GM19324 (cell line): ENCODE results near the gene FOXP1.

ENCODE experiments used
- ATAC-seq: cut with Tn5 transposase; IDR thresholded peaks from one replicate; pipeline ENCODE4 v1.9.1; 2021; ENCODE audit warnings: mild to moderate bottlenecking, moderate library complexity; ENCODE audit not compliant: unreplicated experiment, low FRiP score

Gene FOXP1

GRCh38 chr3:71172951-71173350 lies 410.6 kb downstream of the FOXP1 start:
- ATAC-seq, result no peak

GRCh38 chr3:71172189-71172588 lies 411.3 kb downstream of the FOXP1 start:
- no peak for ATAC-seq

GRCh38 chr3:71171247-71171646 lies 412.3 kb downstream of the FOXP1 start:
- ATAC-seq, result no peak

- no peak for ATAC-seq
Measured at GRCh38 chr3:71168880-71169411, 414.6 kb downstream of the FOXP1 start.

DNA sequence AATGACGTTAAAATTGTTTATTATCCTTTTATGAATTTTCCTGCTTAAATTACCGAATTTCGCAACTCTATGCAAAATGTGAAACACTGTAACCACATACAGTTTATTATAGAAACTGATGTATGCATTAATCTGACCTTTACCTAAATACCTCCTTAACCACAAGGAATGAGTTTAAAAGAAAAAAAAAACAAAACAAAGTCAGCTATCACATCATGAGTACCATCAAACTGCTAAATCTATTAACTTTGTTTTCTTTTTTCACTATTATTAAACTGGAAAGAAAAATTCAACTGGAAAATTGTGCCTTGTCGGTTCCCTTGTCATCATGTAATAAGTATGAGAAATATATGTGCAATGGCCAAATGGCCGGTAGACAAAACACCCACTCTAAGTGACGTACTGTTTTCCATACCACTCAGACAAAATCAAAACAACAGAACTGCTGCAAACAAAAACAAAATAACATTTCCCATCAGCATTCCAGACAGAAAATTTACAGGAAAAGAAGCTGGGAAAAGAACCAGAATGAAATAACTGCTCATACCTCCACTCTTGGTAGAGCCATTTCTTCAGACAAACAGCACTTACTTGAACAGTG lies 415.3 kb downstream of the FOXP1 start:
- no peak for ATAC-seq

DNA sequence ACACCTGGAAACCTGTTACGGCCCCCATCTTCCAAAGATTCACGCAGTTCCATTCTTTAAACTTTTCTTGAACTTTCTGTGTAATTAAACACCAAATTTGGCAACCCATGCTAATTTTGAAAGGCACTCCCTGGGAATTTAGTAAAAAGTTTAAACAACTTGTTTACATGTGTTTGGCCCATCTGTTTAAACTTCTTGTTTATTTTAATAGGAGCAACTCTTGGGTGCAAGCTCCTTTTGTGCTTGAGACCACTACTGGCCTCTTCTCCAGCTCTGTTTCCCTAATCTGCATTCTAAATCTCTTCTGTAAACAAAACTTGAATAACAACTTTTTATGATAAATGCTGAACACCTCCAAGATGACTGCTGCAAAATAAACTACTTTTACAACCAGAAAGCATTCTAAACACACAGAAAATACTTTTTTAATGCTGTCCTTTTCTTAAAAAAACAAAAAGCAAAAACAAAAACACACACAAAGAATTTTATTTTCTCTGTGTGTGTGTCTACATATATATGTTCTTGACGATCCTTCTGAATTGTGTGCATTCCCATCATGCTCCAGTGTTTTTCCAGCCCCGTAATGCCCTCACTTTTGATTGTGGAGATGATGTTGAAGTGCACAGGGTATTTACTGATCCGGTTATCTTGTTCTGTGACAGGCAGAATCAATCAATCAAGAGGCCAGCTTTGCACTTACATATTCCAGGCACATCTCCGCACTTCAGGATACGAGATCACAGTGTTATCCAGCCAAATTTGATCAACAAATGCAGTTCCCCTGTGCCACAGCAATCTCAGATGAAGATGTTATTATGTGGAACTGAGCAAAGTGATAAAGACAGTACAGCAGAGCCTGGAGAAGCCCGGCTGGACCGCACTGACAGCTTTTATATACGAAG lies 416.9 kb downstream of the FOXP1 start:
- no peak for ATAC-seq

DNA sequence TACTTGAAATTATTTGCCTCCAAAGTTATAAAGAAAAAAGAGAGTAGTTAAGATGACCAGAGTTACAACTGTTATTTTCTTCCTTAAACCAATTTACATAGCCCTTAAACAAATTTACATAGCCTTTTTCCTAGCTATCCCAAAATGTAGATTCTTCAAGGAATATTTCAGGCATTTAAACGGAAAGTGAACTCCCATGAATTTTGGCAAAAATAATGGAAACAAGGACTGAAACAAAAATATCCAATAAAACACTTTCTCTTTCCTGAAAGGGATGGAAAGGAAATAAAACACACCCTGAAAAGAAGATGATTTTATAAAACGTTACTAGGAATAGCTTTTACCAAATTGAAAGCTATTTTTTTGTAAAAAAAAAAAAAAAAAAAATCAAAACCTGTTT lies 418.6 kb downstream of the FOXP1 start:
- no peak for ATAC-seq

- ATAC-seq, result no peak
Measured at GRCh38 chr3:71163198-71163918, 420.2 kb downstream of the FOXP1 start.

DNA sequence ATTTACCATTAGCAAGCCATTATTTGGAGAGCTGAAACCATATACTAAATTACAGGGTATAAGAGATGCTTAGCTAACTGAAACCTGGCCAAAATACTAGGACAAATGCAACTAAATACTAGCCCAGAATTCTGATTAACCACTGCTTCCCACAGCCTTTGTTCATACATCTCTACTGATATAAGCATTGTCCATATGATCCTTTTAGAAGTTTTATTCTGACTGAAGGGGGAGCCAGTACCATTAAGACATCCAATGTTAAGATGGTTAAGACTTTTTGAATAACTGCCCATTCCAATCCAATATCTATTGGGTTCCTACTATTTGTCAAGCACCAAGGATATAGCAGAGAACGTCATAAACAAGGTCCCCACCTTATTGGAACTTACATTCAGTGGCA lies 421.3 kb downstream of the FOXP1 start:
- no peak for ATAC-seq

- no peak for ATAC-seq
Measured at GRCh38 chr3:71160785-71161546, 422.6 kb downstream of the FOXP1 start.

DNA sequence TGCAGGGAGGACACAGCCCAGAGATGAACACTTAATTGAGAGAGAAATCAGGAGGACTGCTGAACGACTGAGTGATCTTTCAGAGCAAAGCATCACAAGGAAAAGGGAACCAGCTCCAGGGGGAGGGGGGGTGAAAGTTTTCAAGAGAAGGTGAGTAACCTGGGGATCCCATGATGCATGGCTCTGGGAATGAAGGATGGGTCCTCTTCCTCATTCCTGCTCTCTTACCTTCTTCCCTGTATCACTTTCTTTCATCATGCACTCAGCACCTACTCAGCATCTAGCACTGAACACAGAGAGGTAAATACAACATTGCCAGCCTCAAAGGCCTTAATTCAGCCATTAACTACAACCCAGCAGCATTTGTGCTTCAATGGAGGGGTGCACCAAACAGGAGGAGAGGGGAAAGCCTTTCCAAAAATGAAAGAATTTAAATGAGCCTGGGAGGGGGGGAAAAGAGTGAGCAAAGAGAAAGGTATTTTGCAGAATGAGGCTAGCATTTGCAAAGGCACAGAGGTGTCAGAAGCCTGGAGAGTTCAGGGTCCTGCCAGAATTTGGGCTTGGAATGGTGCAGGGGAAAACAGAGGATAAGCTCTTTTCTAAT lies 427.4 kb downstream of the FOXP1 start:
- ATAC-seq, result no peak

DNA sequence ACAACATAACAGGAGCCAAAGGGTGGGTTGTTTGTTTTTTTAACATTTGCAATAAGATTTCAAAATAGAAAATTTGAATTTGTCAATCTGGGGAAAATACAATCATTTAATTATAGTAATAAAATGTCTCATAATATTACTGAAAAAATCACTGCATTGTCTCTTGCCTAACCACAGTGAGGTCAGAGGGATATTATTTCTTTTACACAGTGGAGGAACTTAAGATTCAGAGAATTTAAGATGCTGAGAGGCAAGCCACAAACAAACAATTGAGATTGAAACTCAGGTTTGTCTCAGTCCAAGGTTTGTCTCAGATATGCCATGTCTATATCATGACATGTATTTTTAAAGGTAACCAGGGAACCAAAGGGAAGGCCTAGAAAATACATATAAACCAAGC lies 428.7 kb downstream of the FOXP1 start:
- ATAC-seq, result no peak

DNA sequence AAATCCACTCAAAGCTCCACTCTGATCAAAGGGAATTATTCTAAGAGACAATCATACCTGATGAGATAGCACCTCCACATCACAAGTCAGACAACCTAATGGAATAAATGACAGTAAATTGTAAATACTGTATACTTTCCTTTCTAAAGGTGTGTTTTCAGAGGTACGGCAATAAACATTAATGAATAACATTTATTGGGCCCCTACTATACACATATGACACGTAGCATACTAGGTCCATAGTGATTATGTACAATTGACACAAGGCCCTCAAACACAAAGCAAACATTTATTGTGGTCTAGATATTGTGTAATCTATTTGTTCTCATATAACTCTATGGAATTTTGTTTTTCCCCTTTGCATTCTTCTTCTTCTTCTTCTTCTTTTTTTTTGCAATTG lies 429.8 kb downstream of the FOXP1 start:
- ATAC-seq, result no peak

DNA sequence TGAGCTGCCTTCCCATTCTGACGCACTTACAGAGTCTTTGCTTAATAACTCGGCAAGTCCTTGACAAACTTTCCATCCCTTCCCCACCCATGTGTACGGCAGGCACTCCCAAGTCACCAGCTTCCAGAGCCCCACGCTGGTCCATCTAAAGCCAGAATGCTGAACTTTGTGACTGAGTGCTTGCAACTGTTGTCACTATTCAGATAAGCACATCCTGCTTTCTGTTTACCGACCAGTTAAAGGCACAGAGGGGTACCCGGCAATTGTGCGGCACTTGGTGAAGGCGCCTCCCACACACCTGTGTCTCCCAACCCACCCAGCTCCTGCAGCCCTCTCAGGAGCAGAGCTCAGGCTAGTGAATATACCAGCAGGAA lies 430.6 kb downstream of the FOXP1 start:
- no peak for ATAC-seq

GRCh38 chr3:71152039-71152891 lies 431.3 kb downstream of the FOXP1 start:
- no peak for ATAC-seq

- ATAC-seq, result no peak
Measured at GRCh38 chr3:71149959-71150954, 433.3 kb downstream of the FOXP1 start.

DNA sequence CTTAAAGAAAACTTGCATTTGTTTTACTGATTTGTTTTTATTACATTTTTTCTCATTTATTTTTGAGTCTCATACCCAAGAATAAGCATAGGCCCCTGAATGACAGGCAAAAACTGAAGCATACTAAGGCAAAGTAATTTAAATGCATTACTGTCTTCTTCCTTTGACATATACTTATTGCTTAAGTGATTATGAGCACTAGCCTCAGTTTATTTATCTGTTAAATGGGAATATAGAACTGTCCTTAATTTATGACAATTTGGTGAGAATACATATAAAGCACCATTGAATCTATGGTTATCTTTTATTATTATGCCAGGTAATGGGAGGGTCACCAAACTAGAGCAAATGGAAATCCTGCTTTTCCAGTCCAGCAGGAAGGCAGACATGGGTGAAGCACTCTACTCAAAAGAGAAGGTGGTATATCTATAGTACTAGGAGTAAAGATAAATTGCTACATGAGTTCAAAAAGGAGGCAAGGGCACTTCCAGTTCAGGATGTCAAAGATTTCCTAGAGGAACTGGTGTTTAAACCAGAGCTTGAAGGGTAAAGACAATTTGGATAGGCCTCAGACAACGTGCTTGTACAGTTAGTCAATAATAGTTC lies 435.0 kb downstream of the FOXP1 start:
- ATAC-seq, result no peak

- ATAC-seq, result no peak
Measured at GRCh38 chr3:71146673-71147072, 436.9 kb downstream of the FOXP1 start.
